NK-92 treated with Interleukin-12 subunit alpha and Interleukin-12 subunit beta, amount 100 ng/mL, for 24 hours (cell line): Measurements from ENCODE around the gene HACE1.
A peak's percentile ranks its signal among the peaks of the same experiment; 100 is the strongest.

Experiments
- DNase-seq: peaks from one replicate; lab custom pipeline; 2025; lab: John Stamatoyannopoulos, UW

Gene HACE1

DNA sequence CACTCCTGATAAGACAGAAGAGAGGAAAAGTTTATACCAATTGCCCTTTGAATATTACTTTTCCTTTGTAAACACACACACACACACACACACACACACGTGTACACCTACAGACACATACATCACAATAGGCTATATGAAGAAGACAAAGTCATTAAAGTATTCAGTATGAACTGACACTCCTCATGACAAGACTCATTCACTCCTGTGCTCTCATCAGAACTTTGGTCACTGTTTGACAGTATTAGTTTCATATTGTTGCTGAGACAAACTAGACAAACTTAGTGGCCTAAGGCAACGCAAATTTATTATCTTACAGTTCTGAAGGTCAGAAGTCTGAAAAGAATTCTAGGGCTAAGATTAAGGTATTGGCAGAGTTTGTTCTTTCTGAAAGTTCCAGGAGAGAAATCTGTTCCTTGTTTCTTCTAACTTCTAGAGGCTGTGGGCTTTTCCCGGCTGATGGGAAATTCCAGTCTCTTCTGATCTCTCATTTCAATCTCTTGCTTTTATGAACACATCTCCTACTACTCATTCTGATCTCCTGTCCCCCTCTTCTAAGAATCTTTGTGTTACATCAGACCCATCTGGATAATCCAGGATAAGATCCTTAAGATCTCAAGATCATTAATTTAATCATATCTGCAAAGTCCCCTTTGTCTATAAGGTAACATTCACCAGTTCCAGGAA is 171.3 kb downstream of the HACE1 start:
- DNase-seq = no peak

DNA sequence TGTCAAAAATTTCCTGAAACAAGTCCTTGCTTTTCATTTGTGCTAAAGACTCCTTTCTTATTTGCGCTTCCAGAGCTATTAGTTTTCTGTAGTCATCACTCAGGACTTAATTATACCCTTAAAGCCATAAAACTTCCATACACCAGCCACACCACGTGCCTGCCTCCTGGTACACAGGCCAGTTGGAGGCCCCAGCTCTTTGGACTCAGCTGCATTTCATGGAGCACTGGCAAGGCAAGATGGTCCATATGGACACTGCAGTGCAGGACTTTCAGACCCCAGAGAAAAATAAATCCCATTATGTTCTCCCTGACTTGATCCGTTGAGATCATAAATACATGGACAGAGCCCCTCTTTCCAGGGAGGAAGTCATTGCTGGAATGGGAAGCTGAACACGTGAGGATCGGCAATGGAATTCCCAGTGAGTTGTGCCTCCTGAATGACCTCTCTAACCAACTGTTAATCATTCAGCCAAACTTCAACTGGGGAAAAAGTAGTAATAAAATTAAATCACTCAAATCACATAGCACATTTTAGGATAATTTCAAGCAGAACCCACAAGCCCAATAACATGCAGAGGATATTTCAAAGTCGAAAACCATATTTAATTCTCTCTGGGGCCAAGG is 173.1 kb downstream of the HACE1 start:
- DNase-seq = no peak

DNA sequence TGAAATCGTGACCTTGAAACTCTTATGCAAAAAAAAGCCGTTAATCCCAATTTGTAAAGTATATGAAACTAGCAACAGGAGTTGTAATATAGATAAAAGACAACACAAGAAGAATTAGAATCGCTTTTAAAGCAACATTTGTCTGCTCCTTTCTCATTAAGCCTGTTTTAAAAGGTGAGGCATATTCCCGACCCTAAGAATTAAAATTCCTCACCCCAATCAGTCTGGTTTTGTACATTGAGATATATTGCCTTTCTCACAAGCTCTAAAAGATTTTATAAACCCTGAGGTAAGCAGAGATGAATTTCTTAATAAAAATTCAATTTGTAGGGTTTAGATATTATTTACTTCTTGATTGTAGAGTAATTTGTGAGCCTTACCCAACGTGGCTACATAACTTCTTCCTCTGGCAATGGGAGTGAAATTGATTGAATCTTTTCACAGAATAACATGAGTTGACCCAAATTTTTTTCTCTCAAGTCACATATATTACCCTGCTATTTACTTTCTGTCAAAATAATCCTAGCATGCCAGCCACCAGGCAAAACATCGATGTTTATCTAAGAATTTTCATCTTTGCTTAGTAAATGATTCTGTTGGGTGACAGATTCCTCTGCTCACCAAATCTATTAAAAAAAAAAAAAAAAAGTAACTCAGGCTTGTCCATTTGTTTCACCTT is 173.7 kb downstream of the HACE1 start:
- no peak for DNase-seq

DNA sequence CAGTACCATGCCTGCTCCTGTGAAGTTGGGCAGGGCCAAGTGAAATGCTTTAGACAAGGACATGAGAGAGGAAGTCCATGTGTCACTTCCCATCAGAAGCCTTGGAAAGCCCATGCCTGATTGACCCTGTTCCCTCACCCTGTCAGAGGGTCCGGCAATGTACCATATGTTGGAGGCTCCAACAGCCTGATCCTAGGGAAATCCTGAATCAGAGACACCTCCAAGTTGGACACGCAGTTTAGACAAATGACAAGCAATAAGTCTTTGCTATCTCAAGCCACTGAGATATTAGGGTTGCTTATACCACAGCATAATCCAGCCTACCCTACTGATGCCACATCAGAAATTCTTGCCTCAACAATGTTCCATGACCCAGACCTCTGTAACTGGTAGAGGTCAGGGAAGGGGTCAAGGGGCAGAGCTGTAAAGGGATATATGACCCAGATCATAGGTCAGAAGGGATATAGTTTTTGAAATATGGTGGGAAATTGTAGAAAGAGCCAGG is 174.8 kb downstream of the HACE1 start:
- DNase-seq = no peak

DNA sequence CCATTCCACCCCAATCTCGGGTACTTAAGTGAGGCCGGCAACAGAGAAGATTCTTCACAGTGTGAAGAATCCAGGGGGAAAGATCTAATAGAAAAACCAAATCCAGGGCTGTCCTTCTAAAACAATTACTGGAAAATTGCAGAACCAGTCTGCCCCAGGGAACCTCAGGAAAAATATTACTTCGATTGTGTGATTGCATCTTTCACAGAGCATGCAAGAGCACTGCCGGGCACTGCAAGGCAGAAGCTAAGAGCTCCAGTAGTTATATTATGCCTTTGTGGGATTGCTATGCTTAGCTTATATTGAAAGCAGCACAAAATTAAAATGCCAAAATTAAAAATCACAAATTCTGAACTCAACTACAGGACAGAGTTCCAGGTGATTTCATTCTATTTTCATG is 175.9 kb downstream of the HACE1 start:
- no peak for DNase-seq

DNA sequence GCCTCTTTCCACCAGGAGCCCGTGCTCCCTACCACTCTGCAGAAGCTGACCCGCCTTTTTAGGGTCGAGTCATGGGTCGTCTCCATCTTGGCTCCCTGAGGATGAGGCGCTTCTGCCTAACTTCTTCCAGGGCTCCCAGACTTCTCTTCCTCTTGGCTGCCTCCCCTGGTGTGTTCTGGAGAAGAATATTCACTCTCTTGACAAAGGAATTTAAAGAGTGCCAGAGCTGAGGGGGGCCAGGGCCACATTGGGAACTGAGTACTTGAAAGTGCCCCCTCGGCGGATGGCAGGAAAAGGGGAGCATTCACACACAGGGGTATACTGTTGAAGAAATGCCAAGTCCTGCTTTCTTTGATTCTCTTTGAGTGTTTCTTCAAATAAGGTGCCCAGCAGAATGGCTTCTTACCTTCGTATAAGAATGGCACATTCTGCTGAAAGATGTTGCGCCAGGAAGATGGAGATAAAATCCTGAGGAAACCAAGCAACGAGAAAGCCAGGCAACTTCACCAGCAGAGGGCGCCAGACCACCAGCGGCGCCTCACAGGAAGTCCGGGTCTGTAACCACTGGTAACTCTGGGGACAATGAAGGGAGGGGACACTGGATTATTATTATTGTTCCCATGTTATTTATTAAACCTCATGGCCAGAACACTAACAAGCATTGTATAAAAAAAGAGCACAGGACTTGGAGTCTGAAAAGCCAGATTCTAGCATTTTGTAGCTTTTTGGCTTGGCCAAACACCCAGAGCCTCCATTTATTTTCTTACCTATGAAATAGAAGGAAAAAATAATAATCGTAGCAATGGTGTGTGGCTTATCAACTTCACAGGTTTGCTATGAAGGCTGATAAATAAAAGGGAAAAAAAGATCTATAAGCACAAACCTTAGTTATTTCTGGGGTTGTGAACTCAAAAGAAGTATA is 176.7 kb downstream of the HACE1 start:
- DNase-seq = peak; percentile 30

DNA sequence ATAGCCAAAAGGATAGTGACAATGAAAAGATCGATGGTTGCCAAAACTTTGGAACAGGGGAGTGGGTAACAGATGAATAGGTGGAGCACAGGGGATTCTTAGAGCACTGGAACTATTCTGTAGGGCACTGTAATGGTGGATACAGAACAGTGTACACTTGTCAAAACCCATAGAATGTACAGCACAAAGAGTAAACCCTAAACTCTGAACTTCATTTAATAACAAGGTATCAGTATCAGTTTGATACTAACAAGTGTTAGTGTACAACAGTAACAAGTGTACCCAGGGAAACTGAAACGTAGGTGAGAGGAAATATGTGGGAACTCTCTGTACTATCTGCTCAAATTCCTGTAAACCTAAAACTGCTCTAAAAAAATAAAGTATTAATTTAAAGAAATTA is 179.2 kb downstream of the HACE1 start:
- DNase-seq = no peak

DNA sequence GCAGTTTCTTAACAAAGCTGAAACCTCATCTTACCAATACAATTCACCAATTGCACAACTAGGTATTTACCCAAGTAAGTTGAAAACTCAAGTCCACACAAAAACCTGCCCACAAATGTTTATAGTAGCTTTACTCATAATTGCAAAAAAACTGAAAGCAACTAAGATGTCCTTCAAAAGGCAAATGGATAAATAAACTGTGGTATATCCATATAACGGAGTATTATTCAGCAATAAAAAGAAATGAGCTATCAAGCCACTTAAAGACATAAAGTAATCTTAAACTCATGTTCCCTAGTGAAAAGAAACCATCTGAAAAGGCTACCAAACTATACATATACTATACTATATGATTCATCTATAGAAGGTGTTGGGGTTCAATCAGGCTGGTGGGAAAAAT is 179.7 kb downstream of the HACE1 start:
- no peak for DNase-seq
